Subcutaneous abdominal adipose tissue (tissue), 5 donors: Measurements from ENCODE around the gene TBX10.
"Not testable (repeated sequence)": the region's sequence is repeated elsewhere in the genome, so short reads cannot be mapped to it uniquely, and the experiment has no call there.

Source experiments
- H3K27ac ChIP-seq: one replicate; pipeline ENCODE4 v1.7.0; 2013; ENCODE audit warnings: low read depth, mild to moderate bottlenecking, inconsistent platforms, low read length, moderate library complexity
- H3K27me3 ChIP-seq, 5 donors: one replicate each; pipeline ENCODE4 v1.7.0; 2013; ENCODE audit warnings: low read length in 5 of 5, inconsistent platforms in 1 of 5; ENCODE audit not compliant: control insufficient read depth in 5 of 5, insufficient read depth in 4 of 5
- H3K36me3 ChIP-seq, 5 donors: one replicate each; pipeline ENCODE4 v1.7.0; 2013; ENCODE audit warnings: low read length in 5 of 5; ENCODE audit not compliant: control insufficient read depth in 5 of 5, insufficient read depth in 5 of 5
- H3K4me1 ChIP-seq, 5 donors: one replicate each; pipeline ENCODE4 v1.7.0; 2013; ENCODE audit warnings: low read length in 5 of 5, mild to moderate bottlenecking in 3 of 5, moderate library complexity in 1 of 5; ENCODE audit not compliant: control insufficient read depth in 5 of 5, insufficient read depth in 5 of 5
- H3K4me3 ChIP-seq, 5 donors: one replicate each; pipeline ENCODE4 v1.7.0; 2013; ENCODE audit warnings: low read length in 5 of 5, low read depth in 1 of 5
- H3K9ac ChIP-seq, 5 donors: one replicate each; pipeline ENCODE4 v1.7.0; 2013; ENCODE audit warnings: low read length in 5 of 5, mild to moderate bottlenecking in 4 of 5, moderate library complexity in 3 of 5
- H3K9me3 ChIP-seq, 5 donors: one replicate each; pipeline ENCODE4 v1.7.0; 2013; ENCODE audit warnings: low read length in 5 of 5; ENCODE audit not compliant: control insufficient read depth in 5 of 5
- donor health status: healthy.
- donor health status: healthy.
- donor health status: healthy.
- donor health status: healthy.
- donor health status: healthy.

TBX10 gene

DNA sequence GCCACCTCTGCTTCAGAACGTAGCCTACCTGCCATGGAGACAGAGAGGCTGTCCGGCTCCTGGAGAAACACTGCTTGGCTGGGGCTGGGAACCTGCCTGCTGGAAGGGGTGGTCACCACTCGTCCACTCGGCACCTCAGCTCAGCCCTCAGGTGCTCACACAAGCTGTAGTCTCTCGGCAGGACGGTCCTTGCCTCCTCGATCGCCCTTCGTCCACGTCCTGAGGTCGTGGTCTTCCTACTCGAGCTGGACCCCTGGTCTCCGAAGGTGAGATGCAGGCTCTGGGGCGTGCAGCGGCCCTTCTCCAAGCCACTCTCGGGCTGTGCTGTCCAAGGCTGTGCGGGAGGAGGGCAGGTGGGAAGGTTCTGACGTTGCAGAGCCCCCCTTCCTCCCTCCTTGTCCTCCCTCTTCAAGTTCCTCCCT is at the start of gene TBX10:
TBX10 (minus strand) TSS at position 326 of the 422 bp plus-strand sequence; CDS start at position 35, 291 bp downstream.
- Histone ChIP-seq H3K4me3 (no peak within 1 kb of the TSS), H3K27me3 (peaks cover 15 to 27% (median 18%) of the 10 kb centered on the region in 5 donors), H3K9me3 (peaks cover 0 to 5% (median 4%) of the 10 kb centered on the region in 5 donors), H3K9ac (no peak within 1 kb of the TSS), H3K27ac (no peak within 1 kb of the TSS), H3K36me3 (no peaks in the 10 kb centered on the region), H3K4me1 (peaks cover 0 to 3% (median 2%) of the 10 kb centered on the region in 5 donors)

DNA sequence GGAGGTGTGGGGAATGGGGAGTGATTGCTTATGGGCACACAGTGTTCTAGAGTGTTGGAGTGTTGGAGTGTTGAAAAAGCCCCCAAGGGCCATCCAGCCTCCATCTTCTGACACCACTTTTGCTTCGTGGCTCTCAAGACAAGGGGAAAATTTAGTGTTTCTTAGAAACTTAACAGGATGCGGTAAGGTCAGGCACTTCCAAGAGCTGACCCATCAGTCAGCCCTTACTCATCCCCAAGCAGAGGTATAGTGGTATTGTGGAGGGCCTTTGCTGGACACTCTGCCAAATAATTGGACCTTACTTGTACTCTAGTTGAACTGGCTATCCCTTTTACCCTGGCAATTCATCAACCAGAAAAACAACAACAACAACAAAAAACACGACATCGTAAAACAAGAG is 49.6 kb upstream of the TBX10 start:
- H3K4me3 ChIP-seq = no peak overlapping the region
- H3K4me1 ChIP-seq = no peaks in the 10 kb centered on the region
- no peak overlapping the region for H3K9ac ChIP-seq
- no peak overlapping the region for H3K27ac ChIP-seq
- peaks cover 0 to 16% (median 4%) of the 10 kb centered on the region in 5 donors for H3K27me3 ChIP-seq
- H3K9me3 ChIP-seq = no peaks in the 10 kb centered on the region
- no peaks in the 10 kb centered on the region for H3K36me3 ChIP-seq

DNA sequence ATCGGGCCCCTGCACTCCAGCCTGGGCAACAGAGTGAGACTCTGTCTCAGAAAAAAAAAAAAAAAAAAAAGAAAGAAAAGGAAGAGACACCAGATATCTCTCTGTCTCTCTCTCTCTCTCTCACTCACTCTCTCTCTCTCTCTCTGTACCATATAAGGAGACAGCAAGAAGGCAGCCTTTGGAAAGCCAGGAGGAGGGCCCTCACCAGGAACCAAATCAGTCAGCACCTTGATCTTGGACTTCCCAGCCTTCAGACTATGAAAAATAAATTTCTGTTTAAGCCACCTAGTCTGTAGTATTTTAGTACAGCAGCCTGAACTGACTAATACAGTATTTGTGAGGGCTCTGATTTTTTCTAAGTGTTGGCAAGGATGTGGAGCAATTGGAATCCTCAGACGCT is 48.4 kb upstream of the TBX10 start:
- H3K27ac ChIP-seq = no peak overlapping the region
- peaks cover 0 to 16% (median 4%) of the 10 kb centered on the region in 5 donors for H3K27me3 ChIP-seq
- H3K9ac ChIP-seq = no peak overlapping the region
- H3K36me3 ChIP-seq = no peaks in the 10 kb centered on the region
- no peaks in the 10 kb centered on the region for H3K9me3 ChIP-seq
- H3K4me1 ChIP-seq = no peaks in the 10 kb centered on the region
- no peak overlapping the region for H3K4me3 ChIP-seq

GRCh38 chr11:67685641-67686332 is 46.2 kb upstream of the TBX10 start:
- not testable (repeated sequence) for H3K9ac ChIP-seq

GRCh38 chr11:67682126-67683034 is 42.8 kb upstream of the TBX10 start:
- not testable (repeated sequence) for H3K4me3 ChIP-seq, H3K27me3 ChIP-seq, H3K27ac ChIP-seq, H3K4me1 ChIP-seq, H3K9ac ChIP-seq, H3K36me3 ChIP-seq, H3K9me3 ChIP-seq

More at GRCh38 chr11:67685641-67686332, 46.2 kb upstream of the TBX10 start:
- H3K27me3 ChIP-seq = peaks cover 0 to 13% (median 4%) of the 10 kb centered on the region in 5 donors
- H3K27ac ChIP-seq, H3K36me3 ChIP-seq, H3K4me3 ChIP-seq, H3K9me3 ChIP-seq, H3K4me1 ChIP-seq: not testable (repeated sequence)

DNA sequence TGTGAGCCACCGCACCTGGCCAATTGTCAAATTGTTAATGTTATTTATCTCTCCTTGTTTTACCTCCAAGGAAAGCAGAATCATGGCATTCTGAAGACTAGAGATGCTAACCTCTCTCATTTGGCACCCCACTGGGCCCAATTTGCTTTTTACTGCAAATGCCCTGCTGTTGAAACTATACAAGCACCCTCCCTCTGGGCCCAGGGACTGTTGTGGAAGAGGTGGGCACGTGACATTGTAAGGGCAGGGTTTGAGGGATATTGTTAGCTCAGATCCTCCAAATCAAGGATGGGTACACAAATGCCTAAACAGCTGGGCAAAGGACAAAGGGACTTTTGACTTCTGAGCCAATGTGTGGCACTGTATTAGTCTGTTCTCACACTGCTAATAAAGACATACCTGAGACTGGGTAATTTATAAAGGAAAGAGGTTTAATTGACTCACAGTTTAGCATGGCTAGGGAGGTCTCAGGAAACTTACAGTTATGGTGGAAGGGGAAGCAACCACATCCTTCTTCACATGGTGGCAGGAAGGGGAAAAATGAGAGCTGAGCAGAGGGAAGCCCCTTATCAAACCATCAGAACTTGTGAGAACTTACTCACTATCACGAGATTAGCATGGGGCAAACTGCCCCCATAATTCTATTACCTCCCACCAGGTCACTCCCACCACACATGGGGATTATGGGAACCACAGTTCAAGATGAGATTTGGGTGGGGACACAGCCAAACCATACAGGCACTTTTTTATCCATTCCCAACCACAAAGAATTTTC is 41.3 kb upstream of the TBX10 start:
- Histone ChIP-seq H3K9ac (no peak overlapping the region), H3K4me3 (no peak overlapping the region), H3K9me3 (no peaks in the 10 kb centered on the region), H3K27me3 (peaks cover 0 to under 1% (median 0%) of the 10 kb centered on the region in 5 donors), H3K36me3 (no peaks in the 10 kb centered on the region), H3K4me1 (no peaks in the 10 kb centered on the region), H3K27ac (no peak overlapping the region)

DNA sequence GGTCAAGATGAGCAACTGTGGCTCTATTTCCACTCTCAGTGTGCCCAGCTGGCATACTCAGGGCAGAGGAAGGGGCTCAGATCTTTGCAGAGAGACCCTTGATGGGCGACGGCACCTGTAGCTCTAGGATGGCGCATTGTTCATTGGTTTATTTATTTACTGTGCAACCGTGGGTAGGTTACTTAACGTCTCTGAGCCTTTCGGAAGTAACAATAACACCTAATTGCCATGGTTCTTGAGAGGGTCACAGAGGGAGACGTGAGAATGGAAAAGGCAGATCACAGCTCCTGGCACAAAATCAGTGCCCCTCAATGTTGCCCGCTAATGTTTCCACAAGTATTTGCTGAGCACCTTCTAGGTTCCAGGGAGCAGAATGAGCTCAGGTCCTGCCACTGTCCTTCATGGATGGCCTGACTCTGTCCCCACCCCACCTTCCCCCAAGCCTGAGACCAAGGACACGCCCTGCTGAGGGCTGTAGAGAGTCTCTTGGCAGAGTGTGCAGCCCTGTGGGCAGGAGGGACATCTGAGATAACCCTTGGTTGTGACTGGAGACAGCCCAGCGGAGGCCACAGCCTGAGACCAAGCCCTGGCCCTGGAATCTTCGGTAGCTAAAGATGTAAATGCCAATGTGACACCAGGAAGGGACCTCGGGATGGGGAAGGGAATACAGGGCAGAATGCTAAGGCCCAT is 35.6 kb upstream of the TBX10 start:
- Histone ChIP-seq H3K4me1 (no peaks in the 10 kb centered on the region), H3K4me3 (no peak overlapping the region), H3K9ac (no peak overlapping the region), H3K27me3 (peaks cover 13 to 24% (median 19%) of the 10 kb centered on the region in 5 donors), H3K9me3 (no peaks in the 10 kb centered on the region), H3K36me3 (no peaks in the 10 kb centered on the region), H3K27ac (no peak overlapping the region)

- no peaks in the 10 kb centered on the region for H3K9me3 ChIP-seq
- no peaks in the 10 kb centered on the region for H3K4me1 ChIP-seq
- no peak within 1 kb of the TSS for H3K4me3 ChIP-seq
- H3K36me3 ChIP-seq = no peaks in the 10 kb centered on the region
- H3K27ac ChIP-seq = no peak within 1 kb of the TSS
- peaks cover 13 to 26% (median 19%) of the 10 kb centered on the region in 5 donors for H3K27me3 ChIP-seq
- H3K9ac ChIP-seq = no peak within 1 kb of the TSS
Measured at GRCh38 chr11:67674442-67674871, 34.9 kb upstream of the TBX10 start, which contains the start of gene ALDH3B2. TSS of gene ALDH3B2 (minus strand) at chr11:67674623. CDS start at chr11:67666935, 7,688 bp downstream.

DNA sequence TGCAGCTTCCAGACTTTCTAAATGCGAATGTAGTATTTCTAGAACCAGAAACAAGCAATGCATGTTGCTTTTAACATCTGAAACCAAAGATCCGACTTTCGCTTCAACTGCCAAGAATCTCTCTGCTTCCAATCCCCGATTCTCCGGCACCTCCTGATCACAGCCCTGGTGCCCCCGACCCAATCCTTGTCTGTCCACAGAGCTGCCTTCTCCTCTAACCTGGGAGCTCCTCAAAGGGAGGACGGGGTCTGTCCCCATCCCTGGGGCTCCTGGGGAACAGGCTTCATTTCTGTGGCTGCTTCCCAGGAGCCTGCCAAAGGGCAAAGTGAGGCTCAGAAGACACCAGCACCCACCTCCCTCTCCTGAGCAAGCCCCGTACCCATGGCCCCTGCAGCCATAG is 34.3 kb upstream of the TBX10 start:
- Histone ChIP-seq H3K27ac (no peak overlapping the region), H3K4me1 (no peaks in the 10 kb centered on the region), H3K9me3 (no peaks in the 10 kb centered on the region), H3K27me3 (peaks cover 13 to 31% (median 20%) of the 10 kb centered on the region in 5 donors), H3K9ac (no peak overlapping the region), H3K4me3 (no peak overlapping the region), H3K36me3 (no peaks in the 10 kb centered on the region)
